ENCODE data around the gene CHD3.

DNA sequence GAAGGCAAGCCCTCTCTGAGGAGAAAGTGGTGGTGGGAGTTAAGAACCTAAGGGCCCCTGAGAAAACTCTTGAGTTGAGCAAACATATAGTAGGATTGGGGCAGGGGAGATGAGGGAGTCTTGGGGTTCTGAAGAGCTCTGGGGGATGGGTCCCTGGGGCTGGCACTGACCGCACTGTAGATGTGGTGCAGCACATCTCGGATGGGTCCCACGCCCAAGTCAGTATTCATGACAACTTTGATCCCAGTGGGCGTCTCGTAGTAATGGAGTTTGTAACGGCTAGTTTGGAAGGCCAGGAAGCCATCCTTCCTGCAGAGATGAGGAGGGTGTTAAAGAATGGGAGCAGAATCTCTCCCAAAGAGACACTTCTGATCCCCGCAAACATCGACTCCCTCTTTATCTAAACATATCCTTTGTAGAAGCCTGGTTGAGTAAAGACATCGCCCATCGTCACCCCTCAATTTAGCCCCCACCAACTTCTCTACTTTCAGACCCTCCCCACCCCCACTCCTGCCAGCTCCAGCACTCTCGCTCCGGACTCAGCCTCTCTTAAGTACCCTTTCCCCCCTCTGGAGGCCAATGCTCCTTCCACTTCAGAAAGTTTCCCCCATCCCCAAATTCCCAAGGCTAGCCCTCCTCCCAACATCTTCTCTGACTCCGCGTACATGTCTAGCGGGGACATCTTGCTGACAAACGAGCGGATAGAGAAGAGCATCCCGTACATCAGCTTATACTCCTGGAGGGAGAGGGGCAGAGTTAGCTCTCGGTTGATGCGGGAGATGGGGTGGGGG lies 42.4 kb downstream of the CHD3 start:
- TF ChIP-seq SRF (IDR thresholded peaks at IDR 0.05; ENCODE audit: low read depth, low read length) (no peak), EZH2 (conservative IDR thresholded peaks at IDR 0.05; ENCODE audit: low read depth, low read length) (no peak), SMARCE1 (IDR thresholded peaks at IDR 0.05; ENCODE audit: borderline replicate concordance) (no peak), ZBTB8A (CRISPR knock-in tag; IDR thresholded peaks at IDR 0.05; ENCODE audit: borderline replicate concordance, low read depth) (no peak), ZFX (CRISPR knock-in tag; IDR thresholded peaks at IDR 0.05; ENCODE audit: low read depth) (no peak), ZFYVE20 (CRISPR knock-in tag; IDR thresholded peaks at IDR 0.05; ENCODE audit: borderline replicate concordance, low read depth) (no peak), TBL1XR1 (IDR thresholded peaks at IDR 0.05; ENCODE audit: borderline replicate concordance, low read length, partially characterized antibody) (no peak), NR1H2 (CRISPR knock-in tag; IDR thresholded peaks at IDR 0.05; ENCODE audit: borderline replicate concordance, low read depth) (no peak), PCBP1 (IDR thresholded peaks at IDR 0.05; ENCODE audit: borderline replicate concordance, low read depth, low read length) (no peak), NFYB (CRISPR knock-in tag; IDR thresholded peaks at IDR 0.05) (no peak), ATF7 (IDR thresholded peaks at IDR 0.05) (no peak), ATF7 (CRISPR knock-in tag; IDR thresholded peaks at IDR 0.05) (no peak)
- TF ChIP-seq, protein P1, sequence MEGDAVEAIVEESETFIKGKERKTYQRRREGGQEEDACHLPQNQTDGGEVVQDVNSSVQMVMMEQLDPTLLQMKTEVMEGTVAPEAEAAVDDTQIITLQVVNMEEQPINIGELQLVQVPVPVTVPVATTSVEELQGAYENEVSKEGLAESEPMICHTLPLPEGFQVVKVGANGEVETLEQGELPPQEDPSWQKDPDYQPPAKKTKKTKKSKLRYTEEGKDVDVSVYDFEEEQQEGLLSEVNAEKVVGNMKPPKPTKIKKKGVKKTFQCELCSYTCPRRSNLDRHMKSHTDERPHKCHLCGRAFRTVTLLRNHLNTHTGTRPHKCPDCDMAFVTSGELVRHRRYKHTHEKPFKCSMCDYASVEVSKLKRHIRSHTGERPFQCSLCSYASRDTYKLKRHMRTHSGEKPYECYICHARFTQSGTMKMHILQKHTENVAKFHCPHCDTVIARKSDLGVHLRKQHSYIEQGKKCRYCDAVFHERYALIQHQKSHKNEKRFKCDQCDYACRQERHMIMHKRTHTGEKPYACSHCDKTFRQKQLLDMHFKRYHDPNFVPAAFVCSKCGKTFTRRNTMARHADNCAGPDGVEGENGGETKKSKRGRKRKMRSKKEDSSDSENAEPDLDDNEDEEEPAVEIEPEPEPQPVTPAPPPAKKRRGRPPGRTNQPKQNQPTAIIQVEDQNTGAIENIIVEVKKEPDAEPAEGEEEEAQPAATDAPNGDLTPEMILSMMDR (CRISPR knock-in tag; IDR thresholded peaks at IDR 0.05), result no peak
- TF ChIP-seq, protein P2, sequence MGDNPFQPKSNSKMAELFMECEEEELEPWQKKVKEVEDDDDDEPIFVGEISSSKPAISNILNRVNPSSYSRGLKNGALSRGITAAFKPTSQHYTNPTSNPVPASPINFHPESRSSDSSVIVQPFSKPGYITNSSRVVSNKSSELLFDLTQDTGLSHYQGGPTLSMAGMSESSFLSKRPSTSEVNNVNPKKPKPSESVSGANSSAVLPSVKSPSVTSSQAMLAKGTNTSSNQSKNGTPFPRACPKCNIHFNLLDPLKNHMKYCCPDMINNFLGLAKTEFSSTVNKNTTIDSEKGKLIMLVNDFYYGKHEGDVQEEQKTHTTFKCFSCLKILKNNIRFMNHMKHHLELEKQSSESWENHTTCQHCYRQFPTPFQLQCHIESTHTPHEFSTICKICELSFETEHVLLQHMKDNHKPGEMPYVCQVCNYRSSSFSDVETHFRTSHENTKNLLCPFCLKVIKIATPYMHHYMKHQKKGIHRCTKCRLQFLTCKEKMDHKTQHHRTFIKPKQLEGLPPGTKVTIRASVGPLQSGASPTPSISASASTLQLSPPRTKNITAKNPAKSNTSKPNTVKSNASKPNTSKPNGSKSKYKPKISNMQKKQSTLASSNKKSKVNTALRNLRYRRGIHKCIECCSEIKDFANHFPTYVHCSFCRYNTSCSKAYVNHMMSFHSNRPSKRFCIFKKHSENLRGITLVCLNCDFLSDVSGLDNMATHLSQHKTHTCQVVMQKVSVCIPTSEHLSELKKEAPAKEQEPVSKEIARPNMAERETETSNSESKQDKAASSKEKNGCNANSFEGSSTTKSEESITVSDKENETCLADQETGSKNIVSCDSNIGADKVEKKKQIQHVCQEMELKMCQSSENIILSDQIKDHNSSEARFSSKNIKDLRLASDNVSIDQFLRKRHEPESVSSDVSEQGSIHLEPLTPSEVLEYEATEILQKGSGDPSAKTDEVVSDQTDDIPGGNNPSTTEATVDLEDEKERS (CRISPR knock-in tag; IDR thresholded peaks at IDR 0.05), result no peak
- TF ChIP-seq, protein P3, sequence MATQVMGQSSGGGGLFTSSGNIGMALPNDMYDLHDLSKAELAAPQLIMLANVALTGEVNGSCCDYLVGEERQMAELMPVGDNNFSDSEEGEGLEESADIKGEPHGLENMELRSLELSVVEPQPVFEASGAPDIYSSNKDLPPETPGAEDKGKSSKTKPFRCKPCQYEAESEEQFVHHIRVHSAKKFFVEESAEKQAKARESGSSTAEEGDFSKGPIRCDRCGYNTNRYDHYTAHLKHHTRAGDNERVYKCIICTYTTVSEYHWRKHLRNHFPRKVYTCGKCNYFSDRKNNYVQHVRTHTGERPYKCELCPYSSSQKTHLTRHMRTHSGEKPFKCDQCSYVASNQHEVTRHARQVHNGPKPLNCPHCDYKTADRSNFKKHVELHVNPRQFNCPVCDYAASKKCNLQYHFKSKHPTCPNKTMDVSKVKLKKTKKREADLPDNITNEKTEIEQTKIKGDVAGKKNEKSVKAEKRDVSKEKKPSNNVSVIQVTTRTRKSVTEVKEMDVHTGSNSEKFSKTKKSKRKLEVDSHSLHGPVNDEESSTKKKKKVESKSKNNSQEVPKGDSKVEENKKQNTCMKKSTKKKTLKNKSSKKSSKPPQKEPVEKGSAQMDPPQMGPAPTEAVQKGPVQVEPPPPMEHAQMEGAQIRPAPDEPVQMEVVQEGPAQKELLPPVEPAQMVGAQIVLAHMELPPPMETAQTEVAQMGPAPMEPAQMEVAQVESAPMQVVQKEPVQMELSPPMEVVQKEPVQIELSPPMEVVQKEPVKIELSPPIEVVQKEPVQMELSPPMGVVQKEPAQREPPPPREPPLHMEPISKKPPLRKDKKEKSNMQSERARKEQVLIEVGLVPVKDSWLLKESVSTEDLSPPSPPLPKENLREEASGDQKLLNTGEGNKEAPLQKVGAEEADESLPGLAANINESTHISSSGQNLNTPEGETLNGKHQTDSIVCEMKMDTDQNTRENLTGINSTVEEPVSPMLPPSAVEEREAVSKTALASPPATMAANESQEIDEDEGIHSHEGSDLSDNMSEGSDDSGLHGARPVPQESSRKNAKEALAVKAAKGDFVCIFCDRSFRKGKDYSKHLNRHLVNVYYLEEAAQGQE (IDR thresholded peaks at IDR 0.05; ENCODE audit: borderline replicate concordance in 1 of 2, low read depth in 1 of 2, low read length in 2 of 2), result no peak
